GM21360 (cell line): ENCODE measurements around the gene CLSTN2.

Source experiments
- ATAC-seq: cut with Tn5 transposase; IDR thresholded peaks from one replicate; pipeline ENCODE4 v1.9.1; 2021; ENCODE audit warnings: mild to moderate bottlenecking, moderate library complexity; ENCODE audit not compliant: unreplicated experiment

Gene CLSTN2

GRCh38 chr3:140368223-140368811 lies 433.3 kb downstream of the CLSTN2 start:
- no peak for ATAC-seq

GRCh38 chr3:140370686-140371085 lies 435.7 kb downstream of the CLSTN2 start:
- ATAC-seq: no peak

GRCh38 chr3:140373234-140373633 lies 438.2 kb downstream of the CLSTN2 start:
- ATAC-seq: no peak

- no peak for ATAC-seq
These were observed 440.0 kb downstream of the CLSTN2 start for GRCh38 chr3:140375002-140375401.

DNA sequence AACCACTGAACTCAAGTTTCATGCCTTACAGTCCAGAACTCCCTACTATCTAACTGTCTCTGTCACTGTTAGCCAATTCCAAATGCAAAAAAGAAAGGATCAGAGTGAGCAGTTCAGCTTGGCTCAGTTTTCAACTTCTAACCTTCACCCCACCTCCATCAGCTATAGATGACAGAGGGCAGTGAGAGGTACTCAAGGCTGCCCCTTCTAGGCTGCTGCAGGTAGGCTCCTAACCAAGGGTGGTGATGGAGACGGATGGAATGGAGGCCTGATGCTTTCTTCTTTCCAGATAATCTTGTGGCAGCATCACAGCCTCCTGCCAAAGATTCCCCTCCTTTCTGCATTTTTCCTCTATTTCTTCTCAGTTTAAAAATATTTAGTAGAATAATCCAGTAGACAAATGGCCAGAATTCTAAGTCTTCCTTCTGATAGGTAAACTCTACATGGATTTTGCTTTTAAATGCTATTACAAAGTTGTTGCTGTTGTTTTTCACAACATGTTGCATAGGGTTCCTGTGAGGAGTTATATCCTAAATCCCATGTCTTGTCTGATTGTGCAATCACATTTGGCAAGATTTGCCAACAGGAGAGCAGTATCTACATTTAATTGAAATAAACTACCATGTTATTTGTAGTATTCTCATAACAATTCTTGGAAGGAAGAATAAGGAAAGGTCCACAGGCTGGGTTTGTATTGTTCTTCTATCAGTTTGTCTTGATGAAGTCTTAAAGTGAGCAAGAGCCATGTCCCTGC lies 441.3 kb downstream of the CLSTN2 start:
- no peak for ATAC-seq

GRCh38 chr3:140377644-140378043 lies 442.7 kb downstream of the CLSTN2 start:
- ATAC-seq: no peak

DNA sequence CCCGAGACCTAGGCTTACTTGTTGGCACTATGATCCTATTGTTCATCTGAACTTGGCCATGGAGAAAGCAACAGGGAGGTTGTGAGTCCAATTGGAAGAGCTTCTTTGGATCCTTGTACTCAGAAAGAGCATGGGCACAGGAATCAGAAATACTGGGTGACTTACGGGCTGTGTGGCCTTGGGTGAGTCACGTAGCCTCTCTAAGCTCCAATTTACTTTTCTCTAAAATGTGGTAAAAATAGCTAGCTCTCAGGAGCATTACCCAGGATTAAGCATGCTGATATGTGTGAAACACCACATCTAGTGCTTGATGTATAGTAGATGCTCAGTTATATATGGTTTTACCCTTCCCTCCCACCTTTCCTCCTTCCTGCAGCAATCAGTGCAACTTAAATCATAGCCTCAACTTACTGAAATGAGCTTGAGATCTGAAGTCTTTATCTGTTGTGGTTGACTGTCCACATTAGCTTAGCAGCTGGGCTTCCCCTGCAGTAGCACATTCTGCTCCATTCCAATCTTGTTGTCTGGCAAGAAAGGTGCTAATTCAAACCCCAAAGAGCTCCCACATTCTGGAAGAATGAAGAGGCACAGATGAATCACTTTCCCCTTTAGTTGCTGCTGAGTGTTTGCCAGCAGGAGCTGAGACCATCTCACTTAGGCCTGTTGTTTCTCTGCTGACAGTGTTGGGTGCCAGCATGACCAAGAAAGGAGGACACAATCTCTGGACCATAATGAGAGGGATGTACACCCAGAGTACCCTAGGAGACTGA lies 443.8 kb downstream of the CLSTN2 start:
- no peak for ATAC-seq

DNA sequence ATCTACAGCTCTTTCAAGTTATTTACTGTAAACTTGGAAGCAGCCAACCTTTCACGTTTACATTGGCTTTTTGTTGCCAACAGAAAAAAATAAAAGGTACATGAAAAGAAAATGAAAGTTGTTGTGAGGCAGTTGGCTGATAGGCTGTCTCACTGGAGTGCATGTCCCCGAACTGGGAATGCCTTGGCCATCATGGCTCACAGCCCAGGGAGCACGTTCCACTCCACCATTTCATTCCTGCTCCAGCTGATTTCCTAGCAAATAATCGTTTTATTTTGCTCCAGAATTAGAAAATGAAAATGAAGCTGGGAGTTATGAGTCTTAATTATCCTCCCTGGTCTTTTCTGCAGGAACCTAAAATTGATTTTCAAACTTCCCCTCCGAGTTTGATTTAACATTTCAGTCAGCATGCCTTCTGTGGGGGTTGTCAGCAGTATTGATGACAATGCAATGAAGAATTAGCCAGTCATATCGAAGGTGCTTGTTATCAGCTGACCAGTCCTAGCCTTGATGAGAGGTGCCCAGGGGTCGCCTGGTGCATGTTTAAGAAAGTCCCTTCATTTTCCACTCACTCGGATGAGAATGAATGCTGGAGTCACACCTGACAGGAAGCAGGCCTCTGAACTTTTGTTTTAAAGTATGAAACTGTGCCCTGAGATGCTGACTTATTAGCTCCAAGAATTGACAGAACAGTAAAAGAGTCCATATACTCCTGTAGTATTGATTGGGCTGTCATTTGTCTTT lies 449.2 kb downstream of the CLSTN2 start:
- no peak for ATAC-seq

DNA sequence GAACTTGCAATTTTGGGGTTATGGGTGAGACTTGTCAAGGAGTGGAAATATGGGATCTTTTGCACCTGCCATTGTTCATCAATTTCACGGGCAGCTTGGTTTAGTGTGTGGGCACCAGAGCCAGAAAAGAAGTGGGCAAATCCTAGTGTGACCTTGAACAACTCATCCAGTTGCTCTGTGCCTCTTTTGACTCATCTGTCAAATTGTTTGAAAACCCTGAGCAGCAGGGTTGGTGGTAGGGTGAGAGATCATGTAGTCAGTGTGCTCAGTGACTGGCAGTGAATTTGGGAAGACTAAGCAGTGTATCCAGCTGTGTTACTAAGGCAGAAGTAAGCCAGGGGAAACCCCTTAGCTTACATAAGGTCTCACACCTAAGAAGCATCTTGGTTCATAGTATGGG lies 449.9 kb downstream of the CLSTN2 start:
- no peak for ATAC-seq

DNA sequence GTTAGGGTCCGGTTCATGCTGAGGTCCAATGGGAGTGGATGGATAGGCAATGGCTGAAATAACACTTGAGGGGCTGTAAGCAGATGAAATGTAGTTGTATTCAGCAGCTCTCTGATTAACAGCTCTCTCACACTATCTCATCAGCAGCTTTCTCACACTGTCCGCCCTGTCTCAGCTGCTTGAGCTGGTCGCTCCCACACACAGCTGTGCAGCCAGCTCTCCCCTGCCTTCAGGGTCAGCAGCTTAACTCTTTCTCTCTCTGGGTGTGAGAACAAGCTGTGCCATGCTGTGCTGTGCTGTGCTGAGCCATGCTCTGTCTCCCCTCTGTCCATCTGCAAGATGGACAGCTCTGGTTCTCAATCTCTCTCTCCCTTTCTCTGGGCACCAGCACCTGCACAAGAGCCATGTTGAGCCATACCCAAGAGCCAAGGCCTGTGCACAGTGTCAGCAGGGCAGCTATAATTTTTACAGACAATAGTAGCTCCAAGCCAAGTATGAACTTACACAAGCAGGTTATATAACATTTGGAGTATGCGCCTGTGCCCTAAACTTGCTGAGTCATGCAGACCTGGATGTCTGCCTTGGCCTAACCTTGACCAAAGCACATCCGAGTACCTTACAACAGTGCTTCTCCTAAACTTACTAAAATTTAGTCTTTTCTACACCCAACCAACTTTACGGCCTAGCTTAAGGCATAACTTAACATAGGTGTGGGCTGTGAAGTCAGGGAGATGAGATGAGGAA lies 451.5 kb downstream of the CLSTN2 start:
- no peak for ATAC-seq

DNA sequence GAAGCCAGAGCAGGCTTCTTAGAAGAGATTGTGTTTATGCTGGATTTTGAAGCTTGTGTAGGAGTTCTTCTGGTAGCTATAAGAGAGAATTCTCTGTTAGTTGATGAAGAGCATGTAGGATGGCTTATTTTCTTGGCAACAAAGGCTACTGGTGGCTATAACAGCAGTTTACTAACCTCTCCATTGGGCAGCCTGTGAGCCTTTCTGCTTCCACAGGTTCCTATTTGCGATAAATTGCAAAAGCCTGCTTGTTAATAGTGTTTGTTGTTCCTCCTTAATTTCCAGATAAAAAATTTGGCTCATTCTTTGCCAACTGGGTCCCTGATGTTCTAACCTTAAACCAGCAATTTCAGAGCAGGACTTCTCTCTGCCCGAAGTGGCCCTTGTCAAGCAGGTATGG lies 452.3 kb downstream of the CLSTN2 start:
- ATAC-seq: no peak

DNA sequence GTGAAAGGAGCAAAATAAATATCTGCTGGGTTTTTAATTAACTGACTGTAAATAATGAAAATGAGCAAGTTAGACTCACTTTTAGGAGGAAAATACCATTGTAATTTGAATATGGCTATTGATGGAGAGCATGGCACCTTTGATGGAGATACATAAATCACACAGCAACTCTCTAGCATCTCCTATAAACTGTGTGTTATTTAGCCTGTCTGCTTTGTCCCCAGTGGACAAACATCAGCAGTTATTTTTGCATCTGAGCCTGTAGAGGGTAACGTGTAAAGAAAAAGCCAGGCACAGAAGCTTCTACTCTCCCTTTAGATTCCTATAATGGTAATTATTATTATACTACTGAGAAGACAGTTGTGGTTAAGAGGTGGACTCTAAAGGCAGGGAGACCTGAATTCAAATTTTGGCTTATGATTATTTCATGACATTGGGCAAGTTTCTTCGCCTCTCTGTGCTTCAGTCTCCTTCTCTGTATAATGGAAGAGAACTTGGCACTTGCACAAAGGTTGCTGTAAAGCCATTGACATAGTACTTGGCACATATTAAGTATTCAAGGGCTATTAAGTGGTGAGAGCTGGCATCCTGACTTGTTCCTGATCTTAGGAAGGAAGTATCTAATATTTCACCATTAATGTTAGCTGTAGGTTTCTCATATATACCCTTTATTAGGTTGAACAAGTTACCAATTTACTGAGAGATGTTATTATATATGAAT lies 453.4 kb downstream of the CLSTN2 start:
- ATAC-seq: no peak

- ATAC-seq: no peak
These were observed 456.1 kb downstream of the CLSTN2 start for GRCh38 chr3:140391061-140391460.

GRCh38 chr3:140394488-140395133 lies 459.6 kb downstream of the CLSTN2 start:
- ATAC-seq: no peak

- no peak for ATAC-seq
These were observed 460.4 kb downstream of the CLSTN2 start for GRCh38 chr3:140395134-140396075.

- ATAC-seq: no peak
These were observed 461.1 kb downstream of the CLSTN2 start for GRCh38 chr3:140396110-140396509.

DNA sequence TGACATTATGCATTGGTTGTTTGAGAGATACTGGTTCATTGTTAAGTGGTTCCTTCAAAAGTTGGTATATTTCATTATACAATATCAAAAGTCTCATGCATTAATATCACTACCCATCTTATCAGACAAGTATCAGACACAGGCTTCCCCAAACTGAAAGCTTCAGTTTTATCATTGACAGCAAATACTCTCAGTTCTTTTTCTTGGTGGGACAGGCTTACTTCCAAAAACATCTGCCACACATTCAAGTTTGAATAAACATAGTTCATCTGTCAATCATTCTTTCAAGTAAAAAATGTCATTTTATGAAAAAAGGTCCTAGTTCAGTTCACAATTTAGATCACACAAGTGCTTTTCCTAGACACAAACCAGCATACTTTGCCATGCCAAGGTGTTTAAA lies 462.9 kb downstream of the CLSTN2 start:
- ATAC-seq: no peak

DNA sequence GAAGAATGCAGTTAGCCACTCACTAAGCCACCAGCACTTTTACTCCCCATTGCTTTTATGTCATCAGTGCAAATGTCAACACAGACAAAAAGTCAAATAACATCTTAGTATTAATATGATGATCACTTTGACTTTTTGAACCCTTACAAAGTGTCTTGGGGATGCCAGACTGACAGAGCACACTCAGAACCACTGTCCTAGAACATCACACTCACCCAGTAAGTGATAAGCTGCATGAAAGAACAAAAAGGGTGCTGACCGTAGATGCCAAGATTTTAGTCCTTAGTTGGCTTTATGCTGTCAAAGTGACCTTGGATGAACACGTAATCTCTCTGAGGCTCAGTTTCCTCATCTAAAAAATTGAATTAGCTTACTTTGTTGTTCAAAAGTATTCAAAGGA lies 463.4 kb downstream of the CLSTN2 start:
- ATAC-seq: no peak
